ENCODE data around the gene TOX2. TPM values are rescaled to one million over a fixed set of nuclear protein-coding genes. Genes with fewer than 3 reads are reported as not detected.
A peak's percentile ranks its signal among the peaks of the same experiment; 100 is the strongest.

The TOX2 gene
- total RNA-seq, 2 experiments from 2014 or later = 1.8 to 1.9 TPM

- Mint-ChIP-seq H3K27ac (no peak overlapping the region), H3K4me3 (no peak overlapping the region), H3K9me3 (ENCODE audit: low read depth) (no peaks in the 10 kb centered on the region), H3K36me3 (no peaks in the 10 kb centered on the region), H3K4me1 (peaks cover 13% of the 10 kb centered on the region), H3K27me3 (peaks cover 81% of the 10 kb centered on the region)
- ATAC-seq (no peak), DNase-seq (no peak)
- CTCF ChIA-PET = no interaction called here
Observed at GRCh38 chr20:44009679-44009992, 95.0 kb downstream of the TOX2 start.

GRCh38 chr20:44010162-44010704 is 95.6 kb downstream of the TOX2 start:
- peaks cover 13% of the 10 kb centered on the region for H3K4me1 Mint-ChIP-seq
- ATAC-seq (no peak), DNase-seq (no peak)
- H3K27ac Mint-ChIP-seq = no peak overlapping the region
- no peaks in the 10 kb centered on the region for H3K9me3 Mint-ChIP-seq (ENCODE audit: low read depth)
- H3K27me3 Mint-ChIP-seq = peaks cover 80% of the 10 kb centered on the region
- CTCF ChIA-PET = no interaction called here
- no peaks in the 10 kb centered on the region for H3K36me3 Mint-ChIP-seq
- no peak overlapping the region for H3K4me3 Mint-ChIP-seq

- H3K4me1 Mint-ChIP-seq = peaks cover 13% of the 10 kb centered on the region
- no peaks in the 10 kb centered on the region for H3K36me3 Mint-ChIP-seq
- CTCF ChIA-PET = interaction anchor here (1.1 to 1.4 kb wide), 2 partner anchors 17 to 29 kb away, joined by 3 read pairs; no protein-coding TSS in a partner anchor
- H3K9me3 Mint-ChIP-seq (ENCODE audit: low read depth) = no peaks in the 10 kb centered on the region
- peaks cover 81% of the 10 kb centered on the region for H3K27me3 Mint-ChIP-seq
- H3K4me3 Mint-ChIP-seq = no peak overlapping the region
- no peak overlapping the region for H3K27ac Mint-ChIP-seq
- DNase-seq (no peak), ATAC-seq (peak; percentile 55)
Observed at GRCh38 chr20:44011251-44011940, 96.7 kb downstream of the TOX2 start.

GRCh38 chr20:44012466-44013226 is 98.0 kb downstream of the TOX2 start:
- ATAC-seq (no peak), DNase-seq (no peak)
- peaks cover 13% of the 10 kb centered on the region for H3K4me1 Mint-ChIP-seq
- H3K9me3 Mint-ChIP-seq (ENCODE audit: low read depth) = no peaks in the 10 kb centered on the region
- H3K27ac Mint-ChIP-seq = no peak overlapping the region
- H3K27me3 Mint-ChIP-seq = peaks cover 86% of the 10 kb centered on the region
- CTCF ChIA-PET = interaction anchor here (1.1 to 1.4 kb wide), 2 partner anchors 16 to 30 kb away, joined by 3 read pairs; no protein-coding TSS in a partner anchor
- no peak overlapping the region for H3K4me3 Mint-ChIP-seq
- no peaks in the 10 kb centered on the region for H3K36me3 Mint-ChIP-seq

- ATAC-seq (no peak), DNase-seq (no peak)
- CTCF ChIA-PET = interaction anchor here (1.4 to 2.0 kb wide), 2 partner anchors 9 to 175 kb away, joined by 4 to 5 read pairs; no protein-coding TSS in a partner anchor
- peaks cover 27% of the 10 kb centered on the region for H3K4me1 Mint-ChIP-seq
- H3K4me3 Mint-ChIP-seq = no peak overlapping the region
- peaks cover 88% of the 10 kb centered on the region for H3K27me3 Mint-ChIP-seq
- H3K9me3 Mint-ChIP-seq (ENCODE audit: low read depth) = no peaks in the 10 kb centered on the region
- H3K27ac Mint-ChIP-seq = no peak overlapping the region
- no peaks in the 10 kb centered on the region for H3K36me3 Mint-ChIP-seq
Observed at GRCh38 chr20:44014807-44015732, 100.4 kb downstream of the TOX2 start.

GRCh38 chr20:44015733-44016103 is 101.1 kb downstream of the TOX2 start:
- H3K9me3 Mint-ChIP-seq (ENCODE audit: low read depth) = no peaks in the 10 kb centered on the region
- ATAC-seq (no peak), DNase-seq (no peak)
- H3K27me3 Mint-ChIP-seq = peaks cover 86% of the 10 kb centered on the region
- peaks cover 33% of the 10 kb centered on the region for H3K4me1 Mint-ChIP-seq
- no peaks in the 10 kb centered on the region for H3K36me3 Mint-ChIP-seq
- CTCF ChIA-PET = interaction anchor here (1.4 to 2.0 kb wide), 2 partner anchors 8 to 176 kb away, joined by 4 to 5 read pairs; no protein-coding TSS in a partner anchor
- H3K4me3 Mint-ChIP-seq = no peak overlapping the region
- no peak overlapping the region for H3K27ac Mint-ChIP-seq

GRCh38 chr20:44016525-44016924 is 101.9 kb downstream of the TOX2 start:
- no peak overlapping the region for H3K4me3 Mint-ChIP-seq
- CTCF ChIA-PET = interaction anchor here (2.0 kb wide), 1 partner anchor 177 kb away, joined by 4 read pairs; no protein-coding TSS in a partner anchor
- H3K4me1 Mint-ChIP-seq = peaks cover 31% of the 10 kb centered on the region
- H3K27ac Mint-ChIP-seq = no peak overlapping the region
- ATAC-seq (no peak), DNase-seq (no peak)
- H3K36me3 Mint-ChIP-seq = no peaks in the 10 kb centered on the region
- peaks cover 86% of the 10 kb centered on the region for H3K27me3 Mint-ChIP-seq
- H3K9me3 Mint-ChIP-seq (ENCODE audit: low read depth) = no peaks in the 10 kb centered on the region

- peaks cover 27% of the 10 kb centered on the region for H3K4me1 Mint-ChIP-seq
Observed at GRCh38 chr20:44017211-44017610, 102.6 kb downstream of the TOX2 start.

GRCh38 chr20:44017905-44018258 is 103.2 kb downstream of the TOX2 start:
- H3K27me3 Mint-ChIP-seq = peaks cover 88% of the 10 kb centered on the region
- no peaks in the 10 kb centered on the region for H3K9me3 Mint-ChIP-seq (ENCODE audit: low read depth)
- ATAC-seq = no peak
- CTCF ChIA-PET = interaction anchor here (1.1 to 1.2 kb wide), 2 partner anchors 52 to 99 kb away, joined by 3 read pairs; no protein-coding TSS in a partner anchor
- H3K4me1 Mint-ChIP-seq = peaks cover 27% of the 10 kb centered on the region
- no peak overlapping the region for H3K4me3 Mint-ChIP-seq
- no peak overlapping the region for H3K27ac Mint-ChIP-seq
- DNase-seq = no peak
- H3K36me3 Mint-ChIP-seq = no peaks in the 10 kb centered on the region

More at GRCh38 chr20:44017211-44017610, 102.6 kb downstream of the TOX2 start:
- no peaks in the 10 kb centered on the region for H3K9me3 Mint-ChIP-seq (ENCODE audit: low read depth)
- H3K36me3 Mint-ChIP-seq = no peaks in the 10 kb centered on the region
- DNase-seq = no peak
- peaks cover 85% of the 10 kb centered on the region for H3K27me3 Mint-ChIP-seq
- H3K27ac Mint-ChIP-seq = no peak overlapping the region
- CTCF ChIA-PET = no interaction called here
- no peak overlapping the region for H3K4me3 Mint-ChIP-seq
- no peak for ATAC-seq

- Mint-ChIP-seq H3K27ac (no peak overlapping the region), H3K27me3 (peaks cover 88% of the 10 kb centered on the region), H3K36me3 (no peaks in the 10 kb centered on the region), H3K4me3 (no peak overlapping the region), H3K4me1 (peaks cover 27% of the 10 kb centered on the region), H3K9me3 (ENCODE audit: low read depth) (no peaks in the 10 kb centered on the region)
- no peak for DNase-seq
- CTCF ChIA-PET = interaction anchor here (1.1 to 2.4 kb wide), 3 partner anchors 51 to 268 kb away, joined by 3 to 12 read pairs (median 3); no protein-coding TSS in a partner anchor
- no peak for ATAC-seq
Observed at GRCh38 chr20:44018259-44018941, 103.7 kb downstream of the TOX2 start.

- H3K9me3 Mint-ChIP-seq (ENCODE audit: low read depth) = no peaks in the 10 kb centered on the region
- peak overlapping the region; percentile 27 for H3K4me3 Mint-ChIP-seq
- peak overlapping the region; percentile 76 for H3K27ac Mint-ChIP-seq
- ATAC-seq = peak; percentile 26
- H3K36me3 Mint-ChIP-seq = no peaks in the 10 kb centered on the region
- H3K27me3 Mint-ChIP-seq = peaks cover 90% of the 10 kb centered on the region
- CTCF ChIA-PET = interaction anchor here (0.6 to 2.4 kb wide), 5 partner anchors 50 to 287 kb away, joined by 3 to 12 read pairs (median 3); no protein-coding TSS in a partner anchor
- DNase-seq = no peak
- H3K4me1 Mint-ChIP-seq = peaks cover 27% of the 10 kb centered on the region
Observed at GRCh38 chr20:44018942-44019637, 104.4 kb downstream of the TOX2 start.
